Duodenal mucosa (tissue), 2 donors: ENCODE measurements around the gene CLMP.

ENCODE experiments used
- H3K27ac ChIP-seq: one replicate; pipeline ENCODE4 v1.7.0; 2013; ENCODE audit warnings: low read depth, low read length
- H3K27me3 ChIP-seq, 2 donors: one replicate each; pipeline ENCODE4 v1.7.0; 2013; ENCODE audit warnings: low read length in 2 of 2, control low read depth in 1 of 2; ENCODE audit not compliant: insufficient read depth in 2 of 2, control insufficient read depth in 1 of 2
- H3K36me3 ChIP-seq, 2 donors: one replicate each; pipeline ENCODE4 v1.7.0; 2013; ENCODE audit warnings: low read length in 2 of 2, control low read depth in 1 of 2; ENCODE audit not compliant: insufficient read depth in 2 of 2, control insufficient read depth in 1 of 2
- H3K4me1 ChIP-seq, 2 donors: one replicate each; pipeline ENCODE4 v1.7.0; 2013; ENCODE audit warnings: low read length in 2 of 2, control low read depth in 1 of 2; ENCODE audit not compliant: insufficient read depth in 2 of 2, control insufficient read depth in 1 of 2
- H3K4me3 ChIP-seq, 2 donors: one replicate each; pipeline ENCODE4 v1.7.0; 2013; ENCODE audit warnings: low read length in 2 of 2, low read depth in 1 of 2
- H3K9ac ChIP-seq, 2 donors: one replicate each; pipeline ENCODE4 v1.7.0; 2013; ENCODE audit warnings: low read length in 2 of 2, low read depth in 1 of 2
- H3K9me3 ChIP-seq, 2 donors: one replicate each; pipeline ENCODE4 v1.7.0; 2013; ENCODE audit warnings: low read length in 2 of 2, control low read depth in 1 of 2; ENCODE audit not compliant: control insufficient read depth in 1 of 2

CLMP gene

DNA sequence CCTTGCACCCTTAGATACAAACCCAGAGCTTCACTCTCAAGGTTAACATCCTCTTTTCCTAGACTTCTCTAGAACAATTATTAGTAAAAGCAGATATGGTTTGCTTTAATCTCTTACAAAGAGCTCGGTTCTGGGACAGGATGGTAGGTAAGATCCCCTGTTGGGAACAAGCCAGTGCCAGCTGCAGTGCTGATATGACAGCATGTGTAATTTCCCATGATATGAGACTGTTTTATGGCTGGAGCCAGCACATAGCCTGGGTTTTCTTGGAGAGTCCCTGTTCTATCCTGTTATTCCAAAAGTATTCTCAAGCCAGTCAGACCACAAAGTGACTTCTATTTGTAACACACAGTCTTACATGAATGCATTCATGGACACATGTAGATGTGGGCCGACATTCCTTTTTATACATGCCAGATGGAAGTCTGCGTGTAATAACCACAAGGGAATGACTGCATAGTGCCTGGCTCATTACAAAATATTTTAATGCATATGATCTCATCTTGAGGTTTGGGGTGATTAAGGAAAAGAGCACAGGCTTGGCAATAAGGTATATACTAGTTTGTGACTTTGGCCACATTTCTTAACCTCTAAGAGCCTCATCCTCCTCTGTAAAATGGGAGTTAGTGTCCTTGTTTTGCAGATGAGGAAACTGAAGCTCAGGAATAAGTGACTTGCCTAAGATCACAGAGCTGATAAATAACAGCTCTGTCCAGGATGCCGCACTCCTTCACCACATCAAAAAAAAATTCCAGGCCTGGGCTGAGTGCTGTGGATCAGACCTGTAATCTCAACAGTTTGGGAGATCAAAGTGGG, 21.8 kb downstream of the CLMP start:
- H3K36me3 ChIP-seq: no peaks in the 10 kb centered on the region

DNA sequence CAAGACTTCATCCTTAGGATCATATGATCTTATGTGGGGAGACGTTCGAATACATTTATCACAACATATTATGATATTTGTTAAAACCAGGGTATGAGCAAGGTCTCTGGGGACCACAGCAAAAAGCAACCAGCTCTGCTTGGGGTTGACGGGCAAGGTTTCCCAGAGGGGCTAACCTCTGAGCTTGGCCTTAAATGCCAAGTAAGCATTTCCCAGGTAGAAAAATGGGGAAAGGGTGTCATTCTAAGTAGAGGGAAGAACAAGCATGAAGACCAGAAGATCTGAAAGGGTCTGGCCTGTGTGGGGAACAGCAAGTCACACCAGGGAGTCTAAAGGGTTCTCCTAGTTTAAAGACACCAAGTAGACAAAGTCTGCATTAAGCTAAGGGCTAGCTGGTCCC, 24.1 kb downstream of the CLMP start:
- Histone ChIP-seq H3K4me1 (peaks cover 5 to 15% of the 10 kb centered on the region in 2 donors), H3K9me3 (no peaks in the 10 kb centered on the region), H3K27ac (no peak overlapping the region), H3K27me3 (no peaks in the 10 kb centered on the region), H3K4me3 (no peak overlapping the region), H3K36me3 (no peaks in the 10 kb centered on the region), H3K9ac (no peak overlapping the region)

More for the DNA sequence above, 21.8 kb downstream of the CLMP start:
- no peak overlapping the region for H3K4me3 ChIP-seq
- no peaks in the 10 kb centered on the region for H3K27me3 ChIP-seq
- H3K9ac ChIP-seq: no peak overlapping the region
- no peaks in the 10 kb centered on the region for H3K9me3 ChIP-seq
- H3K4me1 ChIP-seq: peaks cover 5 to 8% of the 10 kb centered on the region in 2 donors
- H3K27ac ChIP-seq: no peak overlapping the region

DNA sequence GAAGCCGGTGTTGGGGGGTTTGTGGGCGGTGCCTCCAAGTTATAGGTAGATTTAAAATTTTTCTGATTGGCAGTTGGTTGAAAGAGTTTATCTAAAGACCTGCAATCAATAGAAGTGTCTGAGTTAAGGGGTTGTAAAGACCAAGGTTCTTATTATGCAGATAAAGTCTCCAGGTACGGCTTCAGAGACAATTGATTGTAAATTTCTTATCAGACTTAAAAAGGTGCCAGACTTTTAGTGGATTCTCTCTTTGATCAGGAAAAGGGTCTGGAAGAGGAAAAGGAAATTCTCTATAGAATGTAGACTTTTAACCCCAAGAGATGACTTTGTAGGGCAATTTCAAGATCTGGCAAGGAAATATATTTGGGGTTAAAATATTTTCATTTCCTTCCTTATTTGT, 25.2 kb downstream of the CLMP start:
- Histone ChIP-seq H3K9ac (no peak overlapping the region), H3K27ac (no peak overlapping the region), H3K4me3 (no peak overlapping the region), H3K9me3 (no peaks in the 10 kb centered on the region), H3K27me3 (no peaks in the 10 kb centered on the region), H3K4me1 (peaks cover 5 to 15% of the 10 kb centered on the region in 2 donors), H3K36me3 (no peaks in the 10 kb centered on the region)

DNA sequence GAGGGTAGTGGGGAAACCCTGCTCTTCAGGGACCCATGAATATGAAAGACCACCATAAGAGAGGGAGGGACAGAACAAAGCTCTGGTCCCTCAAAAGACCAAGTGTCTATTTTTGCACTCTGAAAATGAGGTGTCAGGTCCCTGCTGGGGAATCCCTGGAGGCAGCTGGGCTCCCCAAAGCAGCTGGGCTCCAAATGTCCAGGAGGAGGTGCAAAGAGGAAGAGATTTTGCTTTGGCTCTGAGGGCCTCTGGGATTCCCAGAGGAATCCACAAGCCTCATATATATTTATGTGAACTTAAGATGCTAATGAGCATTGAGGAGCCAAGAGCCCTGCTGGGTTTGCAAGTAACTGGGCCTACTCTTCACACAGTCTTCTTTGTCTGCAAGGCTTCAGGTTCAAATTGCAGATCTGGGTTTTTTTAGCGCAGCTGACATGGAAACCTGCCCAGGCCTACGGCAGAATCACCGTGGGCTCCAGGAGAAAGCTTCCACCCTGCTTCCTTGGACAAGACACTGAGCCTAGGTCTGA, 26.0 kb downstream of the CLMP start:
- no peaks in the 10 kb centered on the region for H3K9me3 ChIP-seq
- no peaks in the 10 kb centered on the region for H3K27me3 ChIP-seq
- H3K27ac ChIP-seq: no peak overlapping the region

DNA sequence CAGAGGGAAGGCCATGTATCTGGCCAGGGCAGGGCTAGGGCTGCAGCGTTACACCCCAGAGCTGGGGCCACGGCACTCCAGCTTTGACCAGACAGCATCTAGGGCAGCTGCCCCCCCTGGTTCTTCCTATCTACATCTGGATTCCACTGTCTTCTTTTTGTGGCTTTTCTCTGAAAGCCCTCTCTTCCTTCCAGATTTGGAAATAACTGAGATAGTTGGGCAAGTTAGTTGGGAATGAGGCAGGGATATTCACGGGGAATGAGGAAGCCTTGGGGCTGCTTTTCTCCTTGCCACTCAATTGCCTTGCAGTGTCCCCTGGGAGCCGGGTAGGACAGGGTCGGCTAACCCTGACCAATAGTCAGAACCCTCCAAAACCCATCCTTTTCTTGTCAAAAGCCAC, 26.8 kb downstream of the CLMP start:
- no peaks in the 10 kb centered on the region for H3K9me3 ChIP-seq
- H3K4me1 ChIP-seq: peaks cover 5 to 15% of the 10 kb centered on the region in 2 donors
- H3K9ac ChIP-seq: no peak overlapping the region
- H3K4me3 ChIP-seq: no peak overlapping the region
- H3K27me3 ChIP-seq: no peaks in the 10 kb centered on the region
- H3K36me3 ChIP-seq: no peaks in the 10 kb centered on the region
- no peak overlapping the region for H3K27ac ChIP-seq

More for the DNA sequence above, 26.0 kb downstream of the CLMP start:
- Histone ChIP-seq H3K9ac (no peak overlapping the region), H3K36me3 (no peaks in the 10 kb centered on the region), H3K4me3 (no peak overlapping the region), H3K4me1 (peaks cover 5 to 15% of the 10 kb centered on the region in 2 donors)

DNA sequence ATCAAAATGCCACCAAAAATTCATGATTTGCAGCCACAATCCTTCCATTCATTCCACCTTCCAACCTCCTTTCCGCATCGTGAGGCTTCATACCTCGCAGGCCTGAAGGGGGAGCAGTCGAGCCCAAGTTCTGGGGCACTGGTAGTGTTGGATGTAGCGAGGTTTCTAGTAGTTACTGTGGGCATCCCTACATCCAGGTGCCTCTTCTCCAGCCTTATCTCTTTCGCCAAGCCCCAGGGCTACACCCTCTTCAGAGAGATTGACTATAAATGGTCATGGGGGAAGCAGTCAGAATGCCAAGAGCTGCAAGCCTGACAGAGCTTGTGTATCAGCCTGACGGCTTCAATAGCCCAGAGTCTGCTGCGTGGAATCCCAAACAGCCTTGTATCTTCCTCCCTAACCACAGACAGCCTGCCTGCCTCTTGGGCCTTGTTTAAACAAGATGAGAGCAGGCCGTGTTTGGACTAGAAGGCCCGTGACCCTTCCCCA, 28.9 kb downstream of the CLMP start:
- Histone ChIP-seq H3K9ac (no peak overlapping the region), H3K4me1 (peaks cover 4 to 15% of the 10 kb centered on the region in 2 donors), H3K27ac (no peak overlapping the region), H3K4me3 (no peak overlapping the region), H3K36me3 (no peaks in the 10 kb centered on the region), H3K9me3 (no peaks in the 10 kb centered on the region), H3K27me3 (no peaks in the 10 kb centered on the region)

DNA sequence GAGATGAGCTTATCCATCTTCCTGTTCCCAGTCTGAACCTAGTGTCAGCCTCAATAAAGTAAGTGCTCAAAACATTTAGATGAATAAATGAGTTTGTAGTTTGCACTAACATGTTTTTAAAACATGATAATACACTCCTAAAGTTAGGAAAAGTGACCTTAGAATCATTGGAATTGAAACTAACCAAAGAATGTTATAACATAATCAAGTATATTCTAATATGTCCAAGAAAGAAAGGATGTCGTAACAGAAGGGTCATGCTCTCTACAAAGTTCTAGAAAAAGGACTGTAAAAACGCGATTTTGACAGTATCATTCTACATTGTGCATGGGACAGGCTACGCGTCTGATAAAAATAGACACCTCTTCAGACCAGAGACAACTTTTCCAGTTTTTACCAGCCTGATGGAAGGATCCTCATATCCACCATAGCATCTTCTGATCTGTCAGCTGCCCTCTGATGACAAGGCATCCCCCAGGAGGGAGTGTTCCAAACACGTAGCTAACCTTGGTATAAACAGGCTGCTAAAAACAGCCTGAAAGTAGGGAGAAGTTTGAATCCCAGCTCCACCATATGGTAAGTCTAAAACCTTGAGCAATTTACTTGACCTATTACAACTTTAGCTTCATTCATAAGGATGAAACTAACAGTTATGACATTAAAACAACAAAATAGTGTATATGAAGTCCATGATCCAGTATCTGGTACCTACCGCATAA, 30.2 kb downstream of the CLMP start:
- H3K4me3 ChIP-seq: no peak overlapping the region
- H3K27ac ChIP-seq: no peak overlapping the region
- no peaks in the 10 kb centered on the region for H3K27me3 ChIP-seq
- H3K9ac ChIP-seq: no peak overlapping the region
- H3K36me3 ChIP-seq: no peaks in the 10 kb centered on the region
- no peaks in the 10 kb centered on the region for H3K9me3 ChIP-seq
- H3K4me1 ChIP-seq: peaks cover 0 to 11% of the 10 kb centered on the region in 2 donors

DNA sequence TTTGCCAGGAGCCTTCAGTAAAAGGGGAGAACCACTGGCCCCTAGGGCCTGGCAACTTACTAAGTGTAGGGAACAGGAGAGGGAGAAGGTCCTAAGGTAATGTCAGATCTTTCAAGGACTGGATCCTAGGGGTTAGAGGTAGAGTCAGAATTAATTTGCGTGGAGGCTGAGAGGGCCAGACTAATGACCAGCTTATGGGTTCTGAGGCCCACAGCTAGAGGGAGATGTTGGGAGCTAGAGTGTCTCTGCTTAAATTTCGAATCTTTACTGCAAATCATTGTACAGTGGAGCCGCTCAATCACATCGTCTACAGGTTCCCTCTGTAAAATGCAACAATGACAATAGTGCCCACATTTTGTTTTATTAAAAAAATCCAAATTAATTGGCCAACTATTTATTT, 31.4 kb downstream of the CLMP start:
- peaks cover 0 to 7% of the 10 kb centered on the region in 2 donors for H3K4me1 ChIP-seq
- no peaks in the 10 kb centered on the region for H3K27me3 ChIP-seq
- no peaks in the 10 kb centered on the region for H3K9me3 ChIP-seq
- H3K36me3 ChIP-seq: no peaks in the 10 kb centered on the region
- H3K4me3 ChIP-seq: no peak overlapping the region
- no peak overlapping the region for H3K27ac ChIP-seq
- H3K9ac ChIP-seq: no peak overlapping the region

DNA sequence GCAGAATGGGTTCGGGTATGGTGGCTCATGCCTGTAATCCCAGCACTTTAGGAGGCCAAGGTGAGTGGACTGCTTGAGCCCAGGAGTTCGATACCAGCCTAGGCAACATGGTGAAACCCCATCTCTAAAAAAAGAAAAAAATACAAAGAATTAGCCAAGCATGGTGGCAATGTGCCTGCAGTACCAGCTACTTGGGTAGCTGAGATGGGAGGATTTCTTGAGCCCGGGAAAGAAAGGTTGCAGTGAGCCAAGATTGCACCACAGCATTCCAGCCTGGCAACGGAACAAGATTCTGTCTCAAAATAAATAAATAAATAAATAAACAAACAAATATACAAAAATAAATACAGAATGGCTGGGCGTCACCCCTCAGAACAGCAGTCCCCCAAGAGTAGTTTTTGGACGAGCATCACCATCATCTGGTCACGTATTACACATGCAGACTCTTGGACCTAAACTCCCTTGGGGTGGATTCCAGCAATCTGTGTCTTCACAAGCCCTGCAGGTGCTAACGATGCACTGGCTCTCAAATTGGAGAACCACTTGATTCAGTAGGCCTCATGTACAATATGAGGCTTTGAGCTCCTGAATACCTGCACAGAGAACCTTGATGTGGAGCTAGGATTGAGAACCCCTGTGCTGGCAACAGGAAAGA, 33.5 kb downstream of the CLMP start:
- peaks cover 0 to under 1% of the 10 kb centered on the region in 2 donors for H3K9me3 ChIP-seq
- no peak overlapping the region for H3K4me3 ChIP-seq
- no peak overlapping the region for H3K9ac ChIP-seq
- no peak overlapping the region for H3K27ac ChIP-seq
- peaks cover 0 to 1% of the 10 kb centered on the region in 2 donors for H3K4me1 ChIP-seq
- H3K27me3 ChIP-seq: no peaks in the 10 kb centered on the region
- H3K36me3 ChIP-seq: no peaks in the 10 kb centered on the region
